ENCODE measurements around the gene UGT1A9.

DNA sequence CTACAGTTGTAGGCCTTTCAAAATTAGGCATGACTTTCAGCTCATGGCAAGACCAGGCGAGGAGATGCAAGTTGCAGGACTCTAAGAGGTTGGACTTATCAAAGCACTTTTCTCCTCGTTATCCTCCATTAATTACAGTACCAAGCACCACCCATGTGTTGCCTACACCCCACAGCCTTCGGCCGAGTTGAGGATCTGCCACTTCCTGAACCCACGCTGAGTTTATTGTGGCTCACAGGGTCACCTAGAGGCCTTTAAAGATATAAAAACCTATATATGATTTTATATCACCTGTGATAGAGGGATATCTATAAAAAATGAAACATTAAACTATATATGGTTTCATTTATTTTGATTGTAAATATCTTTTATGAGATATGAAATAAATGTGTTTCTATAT, 32.9 kb upstream of the UGT1A9 start:
- TF ChIP-seq POLR2AphosphoS5 (IDR thresholded peaks at IDR 0.05; ENCODE audit: low read depth, low read length): no peak
- TF ChIP-seq, protein P1, sequence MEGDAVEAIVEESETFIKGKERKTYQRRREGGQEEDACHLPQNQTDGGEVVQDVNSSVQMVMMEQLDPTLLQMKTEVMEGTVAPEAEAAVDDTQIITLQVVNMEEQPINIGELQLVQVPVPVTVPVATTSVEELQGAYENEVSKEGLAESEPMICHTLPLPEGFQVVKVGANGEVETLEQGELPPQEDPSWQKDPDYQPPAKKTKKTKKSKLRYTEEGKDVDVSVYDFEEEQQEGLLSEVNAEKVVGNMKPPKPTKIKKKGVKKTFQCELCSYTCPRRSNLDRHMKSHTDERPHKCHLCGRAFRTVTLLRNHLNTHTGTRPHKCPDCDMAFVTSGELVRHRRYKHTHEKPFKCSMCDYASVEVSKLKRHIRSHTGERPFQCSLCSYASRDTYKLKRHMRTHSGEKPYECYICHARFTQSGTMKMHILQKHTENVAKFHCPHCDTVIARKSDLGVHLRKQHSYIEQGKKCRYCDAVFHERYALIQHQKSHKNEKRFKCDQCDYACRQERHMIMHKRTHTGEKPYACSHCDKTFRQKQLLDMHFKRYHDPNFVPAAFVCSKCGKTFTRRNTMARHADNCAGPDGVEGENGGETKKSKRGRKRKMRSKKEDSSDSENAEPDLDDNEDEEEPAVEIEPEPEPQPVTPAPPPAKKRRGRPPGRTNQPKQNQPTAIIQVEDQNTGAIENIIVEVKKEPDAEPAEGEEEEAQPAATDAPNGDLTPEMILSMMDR (IDR thresholded peaks at IDR 0.05): no peak
- TF ChIP-seq GATA2 (CRISPR knock-in tag; IDR thresholded peaks at IDR 0.05): no peak
- no peak for TF ChIP-seq REST (IDR thresholded peaks at IDR 0.05; ENCODE audit: low read depth, low read length)
- TF ChIP-seq SIN3A (IDR thresholded peaks at IDR 0.05; ENCODE audit: borderline replicate concordance, low read depth, low read length): no peak
- TF ChIP-seq IRF3 (IDR thresholded peaks at IDR 0.05; ENCODE audit: low read depth, low read length): no peak
- no peak for TF ChIP-seq FOXM1 (IDR thresholded peaks at IDR 0.05; ENCODE audit: low read depth)
- TF ChIP-seq, protein P2, sequence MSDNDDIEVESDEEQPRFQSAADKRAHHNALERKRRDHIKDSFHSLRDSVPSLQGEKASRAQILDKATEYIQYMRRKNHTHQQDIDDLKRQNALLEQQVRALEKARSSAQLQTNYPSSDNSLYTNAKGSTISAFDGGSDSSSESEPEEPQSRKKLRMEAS (IDR thresholded peaks at IDR 0.05; ENCODE audit: low read depth): no peak
- TF ChIP-seq RCOR1 (IDR thresholded peaks at IDR 0.05; ENCODE audit: low read length): no peak
- TF ChIP-seq GABPA (IDR thresholded peaks at IDR 0.05; ENCODE audit: low read depth): no peak
- TF ChIP-seq TCF12 (IDR thresholded peaks at IDR 0.05): no peak
